GM18951 (cell line): ENCODE measurements around the gene KLRC2.
"Not testable (repeated sequence)": the region's sequence is repeated elsewhere in the genome, so short reads cannot be mapped to it uniquely, and the experiment has no call there.

Source experiments
- POLR2A ChIP-seq: IDR thresholded peaks from 4 replicates; pipeline ENCODE4 v1.6.1; 2011; ENCODE audit warnings: mild to moderate bottlenecking; ENCODE audit not compliant: insufficient read length, insufficient read depth; ENCODE audit errors: extremely low read depth
- in situ Hi-C: fragments of 300-500 bp; cut with MboI; formaldehyde crosslinking; loops from one replicate; pipeline ENCODE4 v1.12.0; 2022; ENCODE audit warnings: low sequenced_read_pairs, mixed read lengths, inconsistent platforms; ENCODE audit not compliant: unreplicated experiment

The KLRC2 gene

DNA sequence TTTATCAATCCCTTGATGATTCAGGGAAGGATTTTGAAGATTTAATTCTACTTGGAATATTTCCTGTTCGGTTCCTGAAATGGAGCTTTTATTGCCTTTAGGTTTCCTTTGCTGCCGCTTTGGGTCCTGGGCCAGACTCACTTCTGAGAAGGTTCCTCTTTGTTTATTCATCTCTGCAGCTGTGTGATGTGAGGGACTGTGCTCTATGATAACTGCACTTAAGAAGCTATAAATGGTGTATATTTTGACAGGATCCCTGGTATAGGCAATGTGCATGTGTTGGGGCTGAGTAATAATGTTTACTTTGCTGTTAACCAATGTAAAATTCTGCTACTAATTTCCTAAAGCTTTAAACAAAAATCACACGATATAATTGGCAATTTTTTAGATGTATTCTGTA is at the start of gene KLRC2:
Gene KLRC2 (minus strand): TSS at position 195 of the 400 bp plus-strand sequence. CDS start 24 bp downstream, at position 171.
- in situ Hi-C loops, result not testable (repeated sequence)

DNA sequence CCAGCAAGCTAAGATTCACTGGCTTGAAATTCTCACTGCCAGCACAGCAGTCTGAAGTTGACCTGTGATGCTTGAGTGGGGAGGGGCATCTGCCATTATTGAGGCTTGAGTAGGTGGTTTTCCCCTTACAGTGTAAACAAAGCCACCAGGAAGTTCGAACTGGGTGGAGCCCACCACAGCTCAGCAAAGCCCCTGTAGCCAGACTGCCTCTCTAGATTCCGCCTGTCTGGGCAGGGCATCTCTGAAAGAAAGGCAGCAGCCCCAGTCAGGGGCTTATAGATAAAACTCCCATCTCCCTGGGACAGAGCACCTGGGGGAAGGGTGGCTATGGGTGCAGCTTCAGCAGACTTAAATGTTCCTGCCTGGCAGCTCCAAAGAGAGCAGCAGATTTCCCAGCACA is 46.1 kb upstream of the KLRC2 start:
- in situ Hi-C loops, result not testable (repeated sequence)

DNA sequence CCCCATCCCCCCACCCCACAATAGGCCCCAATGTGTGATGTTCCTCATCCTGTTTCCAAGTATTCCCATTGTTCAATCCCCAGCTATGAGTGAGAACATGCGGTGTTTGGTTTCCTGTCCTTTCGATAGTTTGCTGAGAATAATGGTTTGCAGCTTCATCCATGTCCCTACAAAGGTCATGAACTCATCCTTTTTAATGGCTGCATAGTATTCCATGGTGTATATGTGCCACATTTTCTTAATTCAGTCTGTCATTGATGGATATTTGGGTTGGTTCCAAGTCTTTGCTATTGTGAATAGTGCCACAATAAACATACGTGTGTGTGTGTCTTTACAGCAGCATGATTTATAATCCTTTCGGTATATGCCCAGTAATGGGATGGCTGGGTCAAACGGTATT is 37.0 kb upstream of the KLRC2 start:
- in situ Hi-C loops, result not testable (repeated sequence)

DNA sequence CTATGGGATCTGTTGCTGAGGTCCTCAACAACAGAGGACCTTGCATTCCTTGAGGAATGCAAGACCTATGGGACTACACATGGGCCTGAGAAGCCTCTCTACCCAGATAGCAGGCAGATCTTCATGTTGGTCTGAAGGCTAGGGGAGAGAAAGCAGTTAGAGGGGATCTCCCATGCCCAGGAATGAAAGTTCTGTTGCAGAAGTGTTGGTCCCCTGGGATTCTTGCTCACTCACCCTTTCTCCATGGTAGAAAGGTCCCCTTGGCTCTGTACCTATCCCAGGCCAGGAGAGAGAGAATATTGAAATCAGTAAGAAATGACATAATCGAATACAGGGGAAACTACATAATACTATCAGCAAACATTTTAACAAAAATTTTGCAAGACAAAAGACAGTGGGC is 33.9 kb upstream of the KLRC2 start:
- in situ Hi-C loops, result no loop called here
- TF ChIP-seq POLR2A, result no peak

DNA sequence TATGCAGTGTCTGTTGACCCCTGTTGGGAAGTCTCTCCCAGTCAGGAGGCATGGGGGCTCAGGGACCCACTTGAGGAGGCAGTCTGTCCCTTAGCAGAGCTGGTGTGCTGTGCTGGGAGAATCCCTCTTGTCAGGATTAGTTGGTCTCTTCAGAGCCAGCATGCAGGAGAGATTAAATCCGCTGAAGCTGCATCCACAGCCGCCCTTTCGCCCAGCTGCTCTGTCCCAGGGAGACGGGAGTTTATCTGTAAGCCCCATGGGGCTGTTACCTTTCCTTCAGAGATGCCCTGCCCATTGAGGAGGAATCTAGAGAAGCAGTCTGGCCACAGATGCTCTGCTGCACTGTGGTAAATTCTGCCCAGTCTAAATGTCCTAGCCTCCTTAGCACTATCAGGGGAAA is 30.5 kb upstream of the KLRC2 start:
- in situ Hi-C loops, result no loop called here
- no peak for TF ChIP-seq POLR2A

DNA sequence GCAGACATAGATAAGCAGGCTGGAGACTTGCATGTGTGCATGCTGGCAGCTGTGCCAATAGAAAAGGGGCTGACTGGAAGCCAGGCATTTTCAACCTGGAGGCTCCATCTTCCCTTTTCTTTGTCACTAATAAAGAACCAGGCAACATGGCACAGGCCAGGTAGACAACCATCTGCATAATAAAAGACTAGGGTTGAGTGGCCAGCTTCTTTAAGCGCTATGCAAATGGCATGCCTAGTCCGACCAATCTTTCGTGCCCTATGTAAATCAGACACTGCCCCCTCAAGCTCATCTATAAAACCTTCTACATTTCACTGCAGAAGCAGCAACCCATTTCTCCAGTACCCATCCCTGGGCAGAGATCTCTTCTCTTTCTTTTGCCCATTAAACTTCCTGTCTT is 21.9 kb upstream of the KLRC2 start:
- in situ Hi-C loops, result no loop called here
- TF ChIP-seq POLR2A, result no peak

DNA sequence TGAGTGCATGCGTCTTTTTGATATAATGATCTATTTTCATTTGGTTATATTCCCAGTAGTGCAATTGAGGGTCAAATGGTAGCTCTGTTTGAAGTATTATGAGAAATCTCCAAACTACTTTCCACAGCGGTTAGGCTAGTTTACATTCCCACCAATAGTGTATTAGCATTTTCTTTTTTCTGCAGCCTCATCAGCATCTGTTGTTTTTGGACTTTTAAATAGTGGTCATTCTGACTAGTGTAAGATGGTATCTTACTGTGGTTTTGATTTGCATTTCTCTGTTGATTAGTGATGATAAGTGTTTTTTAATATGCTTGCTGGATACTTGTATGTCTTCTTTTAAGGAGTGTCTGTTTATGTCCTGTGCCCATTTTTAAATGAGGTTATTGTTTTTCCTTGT is 21.0 kb upstream of the KLRC2 start:
- no peak for TF ChIP-seq POLR2A
- in situ Hi-C loops, result no loop called here

DNA sequence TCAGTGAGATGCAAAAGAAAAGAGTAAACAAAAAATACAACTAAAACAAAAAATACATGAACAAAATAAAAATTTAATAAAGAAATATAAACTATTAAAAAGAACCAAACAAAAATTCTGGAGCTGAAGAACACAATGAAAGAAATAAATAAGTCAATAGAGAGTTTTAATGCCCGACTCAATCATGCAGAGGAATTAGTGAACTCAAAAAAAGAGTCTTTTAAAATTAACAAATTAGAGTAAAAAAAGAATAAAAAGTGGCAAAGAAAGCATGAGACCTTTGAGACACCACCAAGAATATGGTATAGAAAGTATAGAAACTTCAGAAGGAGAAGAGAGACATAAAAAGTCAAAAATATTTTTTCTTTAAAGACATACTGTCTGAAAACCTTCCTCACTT is 20.0 kb upstream of the KLRC2 start:
- TF ChIP-seq POLR2A, result no peak
- in situ Hi-C loops, result no loop called here

DNA sequence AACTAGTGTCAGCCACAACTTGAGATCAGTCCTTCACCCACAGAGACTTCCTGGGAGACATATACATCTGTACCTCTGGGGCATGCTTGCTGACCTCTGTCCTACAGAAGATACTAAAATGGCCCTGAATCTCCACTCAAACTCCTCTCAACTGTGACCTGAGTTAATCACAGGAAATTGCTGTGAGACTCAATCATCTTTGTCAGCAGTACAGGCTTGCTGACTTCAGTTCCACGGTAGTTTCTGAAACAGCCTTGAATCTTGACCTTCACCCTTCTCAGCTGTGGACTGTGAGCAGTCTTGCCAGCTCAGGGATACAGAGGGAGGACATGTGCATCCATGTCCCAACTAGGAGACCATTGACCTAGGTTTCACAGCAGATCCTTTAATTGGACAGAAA is 18.7 kb upstream of the KLRC2 start:
- in situ Hi-C loops, result no loop called here
- TF ChIP-seq POLR2A, result no peak

DNA sequence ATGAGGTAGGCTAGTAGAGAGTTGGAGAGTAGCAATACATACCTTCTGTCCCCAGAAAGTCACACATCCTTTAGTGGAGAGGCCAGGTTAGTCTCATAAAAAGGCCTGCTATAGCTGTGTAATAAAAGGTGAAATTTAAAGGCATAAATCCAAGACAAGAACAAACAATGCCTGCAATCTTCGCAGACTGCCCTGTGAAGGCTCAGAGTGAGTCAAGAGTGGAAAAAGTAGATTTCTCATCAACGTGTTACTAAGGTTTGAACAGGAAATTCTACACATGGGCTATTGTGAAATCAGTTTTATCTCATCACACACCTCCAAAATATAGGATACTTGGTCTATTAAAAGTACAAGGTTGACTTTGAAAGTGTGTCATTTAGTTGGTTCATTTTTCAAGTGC is 17.3 kb upstream of the KLRC2 start, which contains the start of gene KLRC1:
Gene KLRC1 (minus strand): TSS at position 222 of the 400 bp plus-strand sequence. CDS start 2,221 bp downstream, outside the sequence.
- in situ Hi-C loops, result no loop called here
- TF ChIP-seq POLR2A, result no peak

DNA sequence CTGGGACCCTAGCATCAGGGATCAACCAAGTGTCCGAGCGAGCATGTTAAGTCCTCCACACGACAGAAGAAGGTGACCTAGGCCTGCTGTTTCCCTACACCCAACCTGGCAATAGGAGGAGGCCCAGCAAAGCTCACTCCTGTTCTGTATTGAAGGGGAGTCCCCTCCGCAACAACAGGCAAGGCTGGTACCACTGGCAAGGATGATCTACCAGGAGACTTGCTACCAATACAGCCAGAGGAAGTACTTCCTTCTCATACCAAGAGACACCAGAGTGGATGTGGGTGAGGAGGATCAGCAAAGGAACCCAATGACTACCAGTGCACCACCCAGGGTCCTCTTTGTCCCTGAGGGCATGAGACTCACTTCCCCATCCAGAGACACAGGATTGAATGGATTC is 12.4 kb upstream of the KLRC2 start:
- TF ChIP-seq POLR2A, result no peak
- in situ Hi-C loops, result no loop called here

DNA sequence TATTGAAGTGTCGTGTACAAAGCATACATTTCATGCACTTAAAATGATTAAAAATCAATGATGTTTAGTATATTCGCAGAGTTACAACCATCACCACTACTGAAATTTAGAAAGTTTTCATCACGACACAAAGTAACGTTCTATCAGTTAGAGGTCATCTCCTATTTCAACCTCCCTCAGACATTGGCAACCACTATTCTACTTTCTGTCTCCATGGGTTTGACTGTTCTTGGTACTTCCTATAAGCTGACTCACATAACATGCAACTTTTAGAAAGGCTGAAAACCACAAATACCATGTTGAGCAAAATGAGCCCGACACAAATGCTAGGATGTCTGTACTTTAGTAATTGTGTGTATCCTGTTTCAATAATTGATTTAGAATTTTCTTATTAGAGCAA is 10.2 kb upstream of the KLRC2 start:
- in situ Hi-C loops, result not testable (repeated sequence)

DNA sequence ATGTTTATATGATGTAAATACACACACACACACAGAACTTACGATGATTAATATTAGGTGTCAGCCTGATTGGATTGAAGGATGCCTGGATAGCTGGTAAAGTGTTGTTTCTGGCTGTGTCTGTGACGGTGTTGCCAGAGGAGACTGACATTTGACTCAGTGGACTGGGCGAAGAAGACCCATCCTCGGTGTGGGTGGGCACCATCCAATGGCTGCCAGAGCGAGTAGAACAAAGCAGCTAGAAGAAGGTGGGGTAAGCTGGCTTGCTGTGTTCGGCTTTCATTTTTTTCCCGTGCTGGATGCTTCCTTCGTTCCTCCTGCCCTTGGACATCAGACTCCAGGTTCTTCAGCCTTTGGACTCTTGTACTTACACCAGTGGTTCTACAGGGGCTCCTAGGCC is 5.3 kb upstream of the KLRC2 start:
- in situ Hi-C loops, result not testable (repeated sequence)

DNA sequence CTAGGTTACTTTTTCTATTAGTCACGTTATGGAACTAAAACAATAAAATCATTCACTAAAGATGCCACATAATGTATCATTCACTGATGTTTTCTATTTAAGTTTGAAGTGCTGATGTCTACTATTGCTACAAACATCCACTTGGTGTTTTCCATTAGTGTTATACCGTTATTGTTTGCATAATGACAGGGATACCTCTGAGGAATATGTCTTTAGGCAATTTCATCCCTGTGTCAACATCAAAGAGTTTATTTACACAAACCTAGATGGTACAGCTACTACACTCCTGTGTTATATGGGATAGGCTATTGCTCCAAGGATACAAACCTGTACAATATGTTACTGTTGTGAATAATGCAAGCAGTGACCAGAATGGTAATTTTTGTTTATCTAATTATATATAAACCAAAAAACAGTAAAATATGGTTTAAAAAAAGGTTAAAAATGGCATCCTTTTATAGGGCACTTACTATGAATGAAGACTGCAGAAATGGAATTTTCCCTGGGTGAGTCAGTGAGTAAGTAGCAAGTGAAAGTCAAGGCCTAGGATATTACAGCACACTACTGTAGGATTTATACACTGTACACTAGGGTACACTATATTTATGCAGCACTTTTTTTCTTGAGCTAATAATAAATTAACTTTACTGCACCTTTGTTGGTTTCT is 3.9 kb upstream of the KLRC2 start:
- in situ Hi-C loops, result not testable (repeated sequence)

DNA sequence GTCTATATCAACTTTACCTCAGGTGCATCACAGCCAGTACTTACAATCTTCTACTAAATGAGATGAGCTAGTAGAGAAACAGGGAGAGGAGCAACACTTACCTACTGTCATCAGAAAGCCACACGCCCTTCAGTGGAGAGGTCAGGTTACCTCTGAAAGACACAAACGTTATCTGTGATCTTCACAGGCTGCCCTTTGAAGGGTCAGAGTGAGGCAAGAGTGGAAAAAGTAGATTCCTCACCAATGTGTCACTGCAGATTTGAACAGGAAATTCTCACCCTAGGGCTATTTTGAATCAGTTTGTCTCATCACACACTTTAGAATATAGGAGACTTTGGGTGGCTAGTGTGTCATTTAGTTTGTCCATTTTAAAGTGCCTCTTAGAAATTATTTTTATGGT is 1.8 kb upstream of the KLRC2 start:
- in situ Hi-C loops, result not testable (repeated sequence)

DNA sequence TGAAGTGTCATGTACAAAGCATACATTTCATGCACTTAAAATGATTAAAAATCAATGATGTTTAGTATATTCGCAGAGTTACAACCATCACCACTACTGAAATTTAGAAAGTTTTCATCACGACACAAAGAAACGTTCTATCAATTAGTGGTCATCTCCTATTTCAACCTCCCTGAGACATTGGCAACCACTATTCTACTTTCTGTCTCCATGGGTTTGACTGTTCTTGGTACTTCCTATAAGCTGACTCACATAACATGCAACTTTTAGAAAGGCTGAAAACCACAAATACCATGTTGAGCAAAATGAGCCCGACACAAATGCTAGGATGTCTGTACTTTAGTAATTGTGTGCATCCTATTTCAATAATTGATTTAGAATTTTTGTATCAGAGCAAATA is 5.2 kb downstream of the KLRC2 start:
- in situ Hi-C loops, result not testable (repeated sequence)

DNA sequence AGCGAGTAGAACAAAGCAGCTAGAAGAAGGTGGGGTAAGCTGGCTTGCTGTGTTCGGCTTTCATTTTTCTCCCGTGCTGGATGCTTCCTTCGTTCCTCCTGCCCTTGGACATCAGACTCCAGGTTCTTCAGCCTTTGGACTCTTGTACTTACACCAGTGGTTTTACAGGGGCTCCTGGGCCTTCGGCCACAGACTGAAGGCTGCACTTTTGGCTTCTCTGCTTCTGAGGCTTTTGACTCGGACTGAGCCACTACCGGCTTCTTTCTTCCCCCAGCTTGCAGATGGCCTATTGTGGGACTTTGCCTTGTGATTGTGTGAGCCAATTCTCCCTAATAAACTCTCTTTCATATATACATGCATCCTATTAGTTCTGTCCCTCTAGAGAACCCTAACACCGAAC is 9.9 kb downstream of the KLRC2 start:
- in situ Hi-C loops, result not testable (repeated sequence)

DNA sequence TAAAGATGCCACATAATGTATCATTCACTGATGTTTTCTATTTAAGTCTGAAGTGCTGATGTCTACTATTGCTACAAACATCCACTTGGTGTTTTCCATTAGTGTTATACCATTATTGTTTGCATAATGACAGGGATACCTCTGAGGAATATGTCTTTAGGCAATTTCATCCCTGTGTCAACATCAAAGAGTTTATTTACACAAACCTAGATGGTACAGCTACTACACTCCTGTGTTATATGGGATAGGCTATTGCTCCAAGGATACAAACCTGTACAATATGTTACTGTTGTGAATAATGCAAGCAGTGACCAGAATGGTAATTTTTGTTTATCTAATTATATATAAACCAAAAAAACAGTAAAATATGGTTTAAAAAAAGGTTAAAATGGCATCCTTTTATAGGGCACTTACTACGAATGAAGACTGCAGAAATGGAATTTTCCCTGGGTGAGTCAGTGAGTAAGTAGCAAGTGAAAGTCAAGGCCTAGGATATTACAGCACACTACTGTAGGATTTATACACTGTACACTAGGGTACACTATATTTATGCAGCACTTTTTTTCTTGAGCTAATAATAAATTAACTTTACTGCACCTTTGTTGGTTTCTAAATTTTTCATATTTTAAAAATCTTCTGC is 11.4 kb downstream of the KLRC2 start:
- in situ Hi-C loops, result not testable (repeated sequence)

DNA sequence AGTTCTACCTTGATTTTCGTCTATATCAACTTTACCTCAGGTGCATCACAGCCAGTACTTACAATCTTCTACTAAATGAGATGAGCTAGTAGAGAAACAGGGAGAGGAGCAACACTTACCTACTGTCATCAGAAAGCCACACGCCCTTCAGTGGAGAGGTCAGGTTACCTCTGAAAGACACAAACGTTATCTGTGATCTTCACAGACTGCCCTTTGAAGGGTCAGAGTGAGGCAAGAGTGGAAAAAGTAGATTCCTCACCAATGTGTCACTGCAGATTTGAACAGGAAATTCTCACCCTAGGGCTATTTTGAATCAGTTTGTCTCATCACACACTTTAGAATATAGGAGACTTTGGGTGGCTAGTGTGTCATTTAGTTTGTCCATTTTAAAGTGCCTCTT is 13.7 kb downstream of the KLRC2 start:
- in situ Hi-C loops, result not testable (repeated sequence)

DNA sequence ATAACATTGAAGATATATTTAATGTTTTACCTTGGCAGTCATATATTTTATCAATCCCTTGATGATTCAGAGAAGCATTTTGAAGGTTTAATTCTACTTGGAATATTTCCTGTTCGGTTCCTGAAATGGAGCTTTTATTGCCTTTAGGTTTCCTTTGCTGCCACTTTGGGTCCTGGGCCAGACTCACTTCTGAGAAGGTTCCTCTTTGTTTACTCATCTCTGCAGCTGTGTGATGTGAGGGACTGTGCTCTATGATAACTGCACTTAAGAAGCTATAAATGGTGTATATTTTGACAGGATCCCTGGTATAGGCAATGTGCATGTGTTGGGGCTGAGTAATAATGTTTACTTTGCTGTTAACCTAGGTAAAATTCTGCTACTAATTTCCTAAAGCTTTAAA is 15.5 kb downstream of the KLRC2 start, which contains the start of gene KLRC3:
Gene KLRC3 (minus strand): TSS at position 262 of the 400 bp plus-strand sequence. CDS start 45 bp downstream, at position 217.
- in situ Hi-C loops, result not testable (repeated sequence)
